ENCODE results near the gene TSPAN1.

- TF ChIP-seq POLR2A (IDR thresholded peaks at IDR 0.05) (no peak), CTCF (IDR thresholded peaks at IDR 0.05) (no peak)
These were observed 21.2 kb upstream of the TSPAN1 start for GRCh38 chr1:46153732-46154131.

All from uterus (tissue), 2 donors.